Measurements from ENCODE around the gene ANTXRL.
"Not testable (repeated sequence)": the region's sequence is repeated elsewhere in the genome, so short reads cannot be mapped to it uniquely, and the experiment has no call there.

Gene ANTXRL

DNA sequence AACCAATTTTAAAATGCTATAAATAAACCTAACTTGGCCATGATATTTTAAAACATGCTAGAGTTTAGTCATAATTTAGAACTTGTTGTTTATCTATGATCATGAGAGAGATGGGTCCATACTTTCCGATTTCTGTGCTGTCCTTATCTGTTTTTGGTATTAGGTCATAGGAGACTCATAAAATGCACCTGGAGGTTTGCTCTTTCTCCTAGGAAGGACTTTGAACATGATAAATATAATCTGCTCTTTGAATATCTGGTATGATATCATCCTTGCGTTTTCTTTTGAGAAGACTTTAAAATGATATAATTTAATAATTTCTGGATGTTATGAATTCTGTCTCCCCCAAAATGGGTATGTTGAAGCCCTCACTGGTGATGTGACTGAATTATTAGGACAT is 9.0 kb upstream of the ANTXRL start:
- DNase-seq, result no peak

- not testable (repeated sequence) for DNase-seq
These were observed 4.4 kb upstream of the ANTXRL start for GRCh38 chr10:46282421-46282831.

DNA sequence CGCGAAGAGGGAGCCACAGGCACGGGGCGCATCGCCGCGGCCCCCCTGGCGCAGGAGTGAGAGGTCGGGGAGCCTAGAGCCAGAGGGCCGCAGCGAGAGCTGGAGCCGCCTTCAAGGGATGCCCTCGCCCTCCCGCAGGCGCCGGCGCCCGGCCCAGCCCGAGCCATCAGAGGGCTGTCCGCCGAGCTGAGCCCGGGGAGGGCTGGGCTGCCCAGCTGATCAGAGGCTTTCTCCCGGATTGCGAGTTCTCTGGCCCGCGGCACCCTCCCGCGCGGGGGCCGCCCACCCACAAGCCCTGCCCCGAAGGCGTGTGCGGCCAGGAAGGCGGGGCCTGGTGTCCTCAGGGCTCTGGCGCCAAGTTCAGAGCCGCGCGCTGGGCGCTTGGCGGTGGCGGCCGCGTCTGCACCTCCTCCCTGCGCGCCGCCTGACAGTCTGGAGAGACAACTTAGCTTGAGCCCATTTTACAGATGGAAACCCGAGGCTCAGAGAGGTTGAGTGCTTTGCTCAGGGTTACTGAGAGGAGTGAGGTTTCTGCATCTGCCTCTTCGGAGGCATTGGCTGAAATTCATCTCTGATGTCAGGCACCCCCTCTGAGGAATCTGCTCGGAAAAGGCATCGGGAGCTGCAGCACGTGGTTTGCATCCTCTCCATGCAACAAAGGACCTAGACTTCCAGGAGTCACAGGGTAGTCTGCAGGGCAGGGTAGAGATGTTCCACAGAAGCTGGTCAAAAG is 3.8 kb upstream of the ANTXRL start:
- DNase-seq, result peak; percentile 80

GRCh38 chr10:46283580-46284285 is 3.1 kb upstream of the ANTXRL start:
- DNase-seq, result no peak

DNA sequence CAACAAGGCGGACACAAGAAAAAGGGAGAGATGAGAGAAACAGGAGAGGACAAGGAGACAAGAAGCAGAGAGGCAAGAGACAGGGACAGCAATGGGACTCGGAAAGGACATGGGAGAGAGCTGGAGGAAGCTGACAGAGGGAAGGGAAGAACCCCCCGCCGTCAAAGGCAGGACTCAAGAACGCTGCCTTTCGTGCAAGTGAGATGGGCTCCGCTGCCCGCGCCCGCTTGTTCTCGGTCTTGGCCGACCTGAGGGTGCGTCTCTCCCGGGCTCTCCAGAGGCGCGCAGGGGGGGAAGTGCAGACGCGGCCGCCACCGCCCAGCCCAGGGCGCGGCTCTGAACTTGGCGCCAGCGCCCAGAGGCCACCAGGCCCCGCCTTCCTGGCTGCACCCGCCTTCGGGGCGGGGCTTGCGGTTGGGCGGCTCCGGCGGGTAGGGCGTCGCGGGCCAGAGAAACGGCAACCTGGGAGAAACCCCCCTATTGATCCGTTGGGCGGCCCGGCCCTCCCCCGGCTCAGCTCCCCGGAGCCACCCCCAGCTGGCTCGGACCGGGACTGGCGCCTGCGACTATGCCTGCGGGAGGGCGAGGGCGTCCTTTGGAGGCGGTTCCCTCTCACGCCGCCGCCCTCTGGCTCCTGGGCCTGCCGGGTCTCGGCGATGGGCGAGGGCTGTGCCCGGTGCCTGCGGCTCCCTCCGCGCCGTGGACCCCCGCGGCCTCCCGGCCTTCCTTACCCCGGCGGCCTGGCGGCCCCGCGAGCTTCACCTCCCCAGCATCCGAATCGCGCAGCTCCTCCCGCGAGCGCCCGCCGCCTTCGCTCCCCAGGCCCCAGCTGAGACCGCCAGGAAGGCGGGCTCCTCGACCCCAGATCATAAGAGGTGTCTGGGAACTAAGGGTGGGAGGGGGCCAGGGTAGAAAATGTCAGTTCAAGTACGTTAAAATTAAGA is 2.2 kb upstream of the ANTXRL start:
- DNase-seq, result peak; percentile 70

GRCh38 chr10:46285300-46285699 is 1.5 kb upstream of the ANTXRL start:
- no peak for DNase-seq

DNA sequence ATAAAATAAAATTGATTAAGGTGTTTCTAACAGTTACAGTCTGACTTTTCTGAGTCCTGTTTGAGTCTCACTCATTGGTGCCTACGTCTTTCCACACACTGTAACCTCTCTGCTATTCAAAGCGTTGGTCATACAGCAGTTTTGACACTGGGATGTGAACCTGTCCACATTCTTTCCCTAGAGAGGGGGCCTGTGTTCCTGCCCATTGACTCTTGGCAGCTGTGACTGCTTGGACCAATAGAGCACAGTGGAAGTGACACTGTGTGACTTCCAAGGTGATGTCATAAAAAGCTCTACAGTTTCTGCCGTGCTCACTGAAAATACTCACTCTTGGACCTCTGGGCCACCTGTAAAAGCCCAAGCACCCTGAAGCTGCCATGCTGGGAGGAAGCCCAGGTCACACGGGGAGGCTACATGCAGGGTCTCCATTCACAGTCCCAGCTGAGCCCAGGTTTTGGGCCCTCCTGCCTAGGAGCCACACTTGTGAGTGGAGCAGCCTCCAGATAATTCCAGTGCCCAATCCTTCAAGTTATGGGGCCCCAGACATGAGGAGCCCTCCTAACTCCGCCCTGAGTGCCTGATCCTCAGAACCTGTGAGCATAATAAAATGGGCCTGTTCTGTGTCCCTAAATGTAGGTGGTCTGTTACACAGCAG is 704 bp upstream of the ANTXRL start:
- DNase-seq, result no peak

- peak; percentile 49 for DNase-seq
These were observed 1.2 kb downstream of the ANTXRL start for GRCh38 chr10:46287846-46288477.

DNA sequence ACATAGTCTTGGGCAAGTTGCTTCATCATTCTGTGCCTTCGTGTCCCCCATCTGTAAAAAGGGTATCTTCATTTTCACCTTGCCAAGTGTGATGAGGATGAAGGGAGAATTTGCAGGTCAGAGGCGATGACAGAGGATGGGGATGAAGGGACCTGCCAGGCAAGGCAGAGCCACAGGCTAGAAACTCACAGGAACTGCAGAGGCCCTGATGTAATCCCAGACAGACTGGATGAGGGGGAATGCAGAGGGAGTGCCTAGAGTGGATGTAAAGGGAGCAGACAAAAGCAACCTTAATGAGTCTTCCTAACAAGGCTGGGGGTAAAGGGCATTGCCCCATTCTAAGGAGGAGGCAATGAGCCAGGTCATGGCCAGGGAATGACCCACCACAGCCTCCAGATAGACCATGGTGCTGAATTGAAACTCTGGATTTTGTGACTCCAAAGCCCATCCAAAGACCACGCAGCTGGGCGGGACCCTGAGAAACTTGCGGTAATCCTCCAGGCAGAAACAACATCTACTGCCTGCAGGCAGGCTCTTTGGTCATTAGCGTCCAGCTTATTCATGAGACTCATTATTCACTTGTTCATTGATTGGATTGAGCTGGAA is 1.9 kb downstream of the ANTXRL start:
- no peak for DNase-seq

DNA sequence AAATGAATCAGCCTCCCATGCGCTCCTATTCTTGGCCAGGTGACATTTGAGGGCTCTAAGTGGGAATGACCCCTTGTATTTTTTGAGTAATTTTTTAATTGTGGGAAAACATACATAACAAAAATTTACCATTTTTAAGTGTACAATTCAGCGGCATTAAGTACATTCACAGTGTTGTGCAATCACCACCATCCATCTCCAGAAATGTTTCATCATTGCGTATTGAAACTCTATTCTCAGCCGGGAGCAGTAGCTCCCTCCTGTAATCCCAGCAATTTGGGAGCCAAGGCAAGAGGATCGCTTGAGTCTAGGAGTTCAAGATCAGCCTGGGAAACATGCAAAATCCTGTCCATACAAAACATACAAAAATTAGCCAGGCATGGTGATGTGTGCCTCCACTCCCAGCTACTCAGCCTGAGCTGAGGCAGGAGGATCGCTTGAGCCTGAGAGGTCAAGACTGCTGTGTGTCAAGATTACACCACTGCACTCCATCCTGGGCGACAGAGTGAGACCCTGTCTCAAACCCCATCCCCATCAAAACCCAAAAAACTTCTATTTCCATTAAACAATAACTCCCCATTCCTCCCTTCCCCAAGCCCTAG is 2.5 kb downstream of the ANTXRL start:
- DNase-seq, result no peak

GRCh38 chr10:46290101-46290886 is 3.5 kb downstream of the ANTXRL start:
- DNase-seq, result no peak

DNA sequence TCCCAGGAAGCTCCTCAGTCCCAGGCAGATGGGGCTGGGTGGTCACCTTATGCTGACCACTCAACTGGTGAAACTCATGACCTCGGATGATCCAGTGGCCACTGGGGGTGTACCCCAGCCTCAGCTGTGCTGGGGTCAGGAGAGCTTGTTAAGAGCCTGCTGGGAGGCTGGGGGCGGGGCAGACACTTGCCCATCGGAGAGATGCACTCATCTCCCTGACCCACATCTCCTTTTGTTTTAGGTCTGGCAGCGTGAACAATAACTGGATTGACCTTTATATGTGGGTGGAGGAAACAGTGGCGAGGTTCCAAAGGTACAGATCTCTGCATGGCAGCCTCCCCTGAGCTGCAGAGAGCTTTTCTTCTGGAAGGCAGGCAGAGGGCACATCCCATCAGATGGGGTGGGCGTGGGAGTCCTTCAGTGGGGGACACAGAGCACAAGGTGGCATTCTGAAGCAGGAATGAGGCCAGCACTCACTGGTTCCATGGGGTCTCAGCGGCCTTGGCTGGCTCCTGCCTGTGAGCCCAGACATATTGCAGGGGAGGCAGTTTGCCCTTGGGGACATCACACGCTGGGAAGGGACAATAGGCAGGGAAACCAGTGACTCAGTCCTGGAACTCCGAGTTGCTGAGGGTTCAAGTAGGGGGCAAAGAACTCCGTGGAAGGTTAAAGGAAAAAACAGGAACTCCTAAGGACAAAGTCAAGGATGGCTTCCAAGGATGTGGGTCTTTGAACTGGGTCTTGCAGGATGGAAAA is 5.2 kb downstream of the ANTXRL start:
- DNase-seq, result no peak

DNA sequence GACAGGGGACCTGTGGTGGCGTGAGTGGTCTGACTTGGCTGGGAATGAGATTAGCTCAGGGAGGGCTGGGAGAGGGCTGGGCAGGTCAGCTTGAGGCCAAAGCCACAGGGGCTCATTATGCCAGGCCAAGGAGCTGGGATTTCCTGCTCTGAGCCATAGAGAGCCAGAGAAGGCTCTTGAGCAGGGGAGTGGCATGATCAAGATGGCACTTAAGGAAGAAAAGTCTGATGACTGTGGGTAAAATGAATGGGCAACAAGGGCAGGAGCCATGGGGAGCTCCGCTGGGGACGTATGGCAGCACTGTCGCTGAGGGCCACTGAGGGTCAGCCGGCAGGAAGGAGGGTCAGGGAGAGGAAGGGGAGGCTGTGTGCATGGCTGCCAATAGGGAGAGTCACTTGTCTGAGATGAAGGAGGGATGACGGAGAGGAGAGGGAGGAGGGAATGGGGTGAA is 5.8 kb downstream of the ANTXRL start:
- DNase-seq, result no peak

- no peak for DNase-seq
These were observed 6.4 kb downstream of the ANTXRL start for GRCh38 chr10:46293228-46293627.

DNA sequence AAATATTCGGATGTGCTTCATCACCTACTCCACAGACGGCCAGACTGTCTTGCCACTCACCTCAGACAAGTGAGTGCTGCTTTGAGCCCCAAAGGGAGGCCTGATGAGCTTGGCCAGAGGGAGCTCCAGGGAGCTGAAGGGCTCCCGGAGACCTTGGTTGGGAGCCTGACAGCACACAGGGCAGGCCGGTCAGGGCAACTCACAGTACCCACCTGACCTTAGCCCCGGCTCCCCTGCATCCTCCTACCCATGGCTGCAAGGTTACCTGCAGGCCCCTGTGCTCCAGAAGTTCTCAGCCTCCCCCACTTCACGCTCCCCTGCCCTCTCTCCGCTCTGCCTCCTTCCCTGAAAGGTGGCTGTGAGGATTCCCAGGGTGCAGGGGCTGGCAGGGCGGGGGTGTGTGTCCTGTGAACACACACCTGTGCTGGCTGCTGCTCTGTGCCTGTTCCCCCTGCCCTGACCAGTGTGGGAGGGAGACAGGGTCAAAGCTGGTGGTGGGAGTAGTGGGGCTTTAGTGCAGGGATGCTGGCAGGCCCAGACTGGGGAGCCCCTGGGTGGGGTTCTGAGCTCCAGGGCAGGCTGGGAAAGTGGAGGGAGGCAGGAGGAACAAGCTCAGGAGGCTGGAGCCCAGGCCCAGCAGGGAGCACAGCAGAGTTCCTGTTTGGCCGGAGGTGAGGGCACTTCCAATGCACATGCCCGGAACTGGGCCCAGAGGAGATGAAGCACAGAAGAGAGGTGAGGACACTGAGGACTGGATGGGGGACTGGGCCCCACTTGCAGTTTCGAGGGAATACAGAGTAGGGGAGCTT is 7.2 kb downstream of the ANTXRL start:
- DNase-seq, result no peak

- no peak for DNase-seq
These were observed 7.9 kb downstream of the ANTXRL start for GRCh38 chr10:46294641-46295220.

- not testable (repeated sequence) for DNase-seq
These were observed 8.7 kb downstream of the ANTXRL start for GRCh38 chr10:46295350-46296010.

GRCh38 chr10:46296086-46296485 is 9.3 kb downstream of the ANTXRL start:
- not testable (repeated sequence) for DNase-seq

Data from NCI-H226 (cell line).